ENCODE data around the gene XRCC1.

XRCC1 gene

GRCh38 chr19:43620061-43621001 lies 45.0 kb upstream of the XRCC1 start:
- peak overlapping the region; percentile 84 for H3K4me3 ChIP-seq (replicated peaks; ENCODE audit: low read depth, low read length)
- no peak for TF ChIP-seq CTCF (IDR thresholded peaks at IDR 0.05; ENCODE audit: insufficient read depth, low read length, poor library complexity, severe bottlenecking)
- H3K36me3 ChIP-seq (ENCODE audit: control insufficient read depth, insufficient read depth, low read length), result no peaks in the 10 kb centered on the region
- H3K27me3 ChIP-seq (replicated peaks; ENCODE audit: control insufficient read depth, insufficient read depth, low read length), result no peaks in the 10 kb centered on the region
- no peak for DNase-seq (ENCODE audit: extremely low read depth, insufficient read length)

- peak; percentile 92 for DNase-seq (ENCODE audit: extremely low read depth, insufficient read length)
- Histone ChIP-seq H3K36me3 (ENCODE audit: control insufficient read depth, insufficient read depth, low read length) (no peaks in the 10 kb centered on the region), H3K27me3 (replicated peaks; ENCODE audit: control insufficient read depth, insufficient read depth, low read length) (no peaks in the 10 kb centered on the region), H3K4me3 (replicated peaks; ENCODE audit: low read depth, low read length) (peak within 1 kb of the TSS; percentile 84)
- no peak for TF ChIP-seq CTCF (IDR thresholded peaks at IDR 0.05; ENCODE audit: insufficient read depth, low read length, poor library complexity, severe bottlenecking)
Measured at GRCh38 chr19:43619262-43620060, 44.1 kb upstream of the XRCC1 start, which contains the start of gene ZNF428. Gene ZNF428, minus strand, starts transcription at chr19:43619629. Its CDS starts 5,325 bp downstream, at chr19:43614304.

- H3K4me3 ChIP-seq (replicated peaks; ENCODE audit: low read depth, low read length), result peak overlapping the region; percentile 84
- H3K36me3 ChIP-seq (ENCODE audit: control insufficient read depth, insufficient read depth, low read length), result no peaks in the 10 kb centered on the region
- H3K27me3 ChIP-seq (replicated peaks; ENCODE audit: control insufficient read depth, insufficient read depth, low read length), result no peaks in the 10 kb centered on the region
- no peak for TF ChIP-seq CTCF (IDR thresholded peaks at IDR 0.05; ENCODE audit: insufficient read depth, low read length, poor library complexity, severe bottlenecking)
- no peak for DNase-seq (ENCODE audit: extremely low read depth, insufficient read length)
Measured at GRCh38 chr19:43618921-43619261, 43.6 kb upstream of the XRCC1 start.

- Histone ChIP-seq H3K27me3 (replicated peaks; ENCODE audit: control insufficient read depth, insufficient read depth, low read length) (no peaks in the 10 kb centered on the region), H3K4me3 (replicated peaks; ENCODE audit: low read depth, low read length) (no peak overlapping the region), H3K36me3 (ENCODE audit: control insufficient read depth, insufficient read depth, low read length) (peaks cover 1% of the 10 kb centered on the region; the same call in 1 of the 2 replicates)
- no peak for TF ChIP-seq CTCF (IDR thresholded peaks at IDR 0.05; ENCODE audit: insufficient read depth, low read length, poor library complexity, severe bottlenecking)
- no peak for DNase-seq (ENCODE audit: extremely low read depth, insufficient read length)
Measured at GRCh38 chr19:43616954-43617353, 41.6 kb upstream of the XRCC1 start.

GRCh38 chr19:43616306-43616705 lies 41.0 kb upstream of the XRCC1 start:
- TF ChIP-seq CTCF (IDR thresholded peaks at IDR 0.05; ENCODE audit: insufficient read depth, low read length, poor library complexity, severe bottlenecking), result no peak
- peaks cover 1% of the 10 kb centered on the region; the same call in 1 of the 2 replicates for H3K36me3 ChIP-seq (ENCODE audit: control insufficient read depth, insufficient read depth, low read length)
- DNase-seq (ENCODE audit: extremely low read depth, insufficient read length), result no peak

More at GRCh38 chr19:43616306-43616705, 41.0 kb upstream of the XRCC1 start:
- Histone ChIP-seq H3K27me3 (replicated peaks; ENCODE audit: control insufficient read depth, insufficient read depth, low read length) (no peaks in the 10 kb centered on the region), H3K4me3 (replicated peaks; ENCODE audit: low read depth, low read length) (no peak overlapping the region)
